OCI-LY1 (cell line): ENCODE results near the gene GALNT14.

Experiments used
- CTCF ChIP-seq: fragments of 200-600 bp; sonication (generic), shearing (Covaris generic); IDR thresholded peaks from 2 replicates; pipeline ENCODE4 v1.5.1; 2017; ENCODE audit warnings: mild to moderate bottlenecking, antibody characterized with exemption, low read length, moderate library complexity, mixed read lengths
- EZH2 ChIP-seq: fragments of 200-600 bp; sonication (generic), shearing (Covaris generic); IDR thresholded peaks from 2 replicates; pipeline ENCODE4 v1.8.0; 2017; ENCODE audit warnings: borderline replicate concordance, mixed run types, mild to moderate bottlenecking, antibody characterized with exemption, low read length, moderate library complexity, mixed read lengths

DNA sequence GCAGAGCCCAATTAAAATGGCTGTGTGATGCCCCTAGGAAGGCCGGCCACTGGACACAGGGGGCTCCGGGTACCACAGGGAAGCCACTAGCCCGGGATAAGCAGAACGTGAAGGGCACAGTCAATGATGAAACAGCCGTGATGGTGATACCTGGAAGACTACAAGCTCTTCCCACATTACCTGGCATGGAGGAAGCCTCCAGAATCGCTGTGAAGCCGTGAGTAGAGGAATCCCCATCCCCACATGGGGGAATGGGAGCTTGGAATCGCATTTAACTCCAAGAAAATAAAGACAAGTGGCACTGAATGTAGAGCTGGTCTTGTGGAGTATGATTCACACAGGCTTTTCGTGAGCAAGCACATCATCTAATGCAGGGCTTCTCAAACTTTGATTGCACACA lies 16.1 kb downstream of the GALNT14 start:
- TF ChIP-seq CTCF (no peak), EZH2 (no peak)
